KMS-11 (cell line): Measurements from ENCODE around the gene MYCN.
"Not testable (repeated sequence)": the region's sequence is repeated elsewhere in the genome, so short reads cannot be mapped to it uniquely, and the experiment has no call there.

Experiments used
- H2AFZ ChIP-seq: fragments of 200-600 bp; sonication (generic); 2 replicates; pipeline ENCODE4 v1.6.1; 2016; ENCODE audit warnings: antibody characterized with exemption, mixed run types, low read depth
- H3K27ac ChIP-seq: fragments of 200-600 bp; sonication (generic); 2 replicates; pipeline ENCODE4 v1.6.1; 2016; ENCODE audit warnings: mild to moderate bottlenecking, mixed run types
- H3K27me3 ChIP-seq: fragments of 200-600 bp; sonication (generic); 2 replicates; pipeline ENCODE4 v1.6.1; 2017; ENCODE audit warnings: mild to moderate bottlenecking, low read depth, mixed run types, moderate library complexity; ENCODE audit not compliant: insufficient read depth
- H3K36me3 ChIP-seq: fragments of 200-600 bp; sonication (generic); 2 replicates; pipeline ENCODE4 v1.6.1; 2017; ENCODE audit warnings: mild to moderate bottlenecking, mixed run types; ENCODE audit not compliant: insufficient read depth
- H3K4me1 ChIP-seq: fragments of 200-600 bp; sonication (generic); 2 replicates; pipeline ENCODE4 v1.6.1; 2016; ENCODE audit warnings: mild to moderate bottlenecking, low read depth, mixed run types; ENCODE audit not compliant: poor library complexity, severe bottlenecking
- H3K4me2 ChIP-seq: fragments of 200-600 bp; sonication (generic); 2 replicates; pipeline ENCODE4 v1.7.0; 2016; ENCODE audit warnings: mild to moderate bottlenecking, mixed run types
- H3K4me3 ChIP-seq: fragments of 200-600 bp; sonication (generic); IDR thresholded peaks from 2 replicates; pipeline ENCODE4 v1.6.1; 2017; ENCODE audit warnings: low read depth, low read length, mixed read lengths; ENCODE audit not compliant: insufficient read depth
- H3K79me2 ChIP-seq: fragments of 200-600 bp; sonication (generic); 2 replicates; pipeline ENCODE4 v1.6.1; 2016; ENCODE audit warnings: low read depth, mixed run types; ENCODE audit not compliant: insufficient read depth
- H3K9ac ChIP-seq: fragments of 200-600 bp; sonication (generic); 2 replicates; pipeline ENCODE4 v1.6.1; 2016; ENCODE audit warnings: mild to moderate bottlenecking, mixed run types
- H4K20me1 ChIP-seq: fragments of 200-600 bp; sonication (generic); 2 replicates; pipeline ENCODE4 v1.6.1; 2016; ENCODE audit warnings: mild to moderate bottlenecking, mixed run types; ENCODE audit not compliant: insufficient read depth
- TF ChIP-seq, protein P1 (sequence below): fragments of 200-600 bp; sonication (generic); conservative IDR thresholded peaks from 2 replicates; pipeline ENCODE4 v1.6.1; 2017; ENCODE audit warnings: low read depth, mild to moderate bottlenecking, antibody characterized with exemption, low read length, moderate library complexity, mixed read lengths

MYCN gene

DNA sequence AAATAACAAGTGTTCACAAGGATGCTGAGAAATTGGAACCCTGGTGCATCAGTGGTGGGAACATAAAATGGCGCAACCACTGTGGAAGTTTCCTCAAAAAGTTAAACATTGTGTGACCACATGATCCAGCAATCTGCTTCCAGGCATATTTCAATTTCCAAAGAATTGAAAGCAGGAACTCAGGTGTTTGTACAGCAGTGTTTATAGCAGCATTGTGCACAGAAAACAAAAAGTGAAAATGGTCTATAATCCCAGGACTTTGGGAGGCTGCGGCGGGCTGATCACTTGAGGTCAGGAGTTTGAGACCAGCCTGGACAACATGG lies 38.6 kb upstream of the MYCN start:
- TF ChIP-seq, protein P1, sequence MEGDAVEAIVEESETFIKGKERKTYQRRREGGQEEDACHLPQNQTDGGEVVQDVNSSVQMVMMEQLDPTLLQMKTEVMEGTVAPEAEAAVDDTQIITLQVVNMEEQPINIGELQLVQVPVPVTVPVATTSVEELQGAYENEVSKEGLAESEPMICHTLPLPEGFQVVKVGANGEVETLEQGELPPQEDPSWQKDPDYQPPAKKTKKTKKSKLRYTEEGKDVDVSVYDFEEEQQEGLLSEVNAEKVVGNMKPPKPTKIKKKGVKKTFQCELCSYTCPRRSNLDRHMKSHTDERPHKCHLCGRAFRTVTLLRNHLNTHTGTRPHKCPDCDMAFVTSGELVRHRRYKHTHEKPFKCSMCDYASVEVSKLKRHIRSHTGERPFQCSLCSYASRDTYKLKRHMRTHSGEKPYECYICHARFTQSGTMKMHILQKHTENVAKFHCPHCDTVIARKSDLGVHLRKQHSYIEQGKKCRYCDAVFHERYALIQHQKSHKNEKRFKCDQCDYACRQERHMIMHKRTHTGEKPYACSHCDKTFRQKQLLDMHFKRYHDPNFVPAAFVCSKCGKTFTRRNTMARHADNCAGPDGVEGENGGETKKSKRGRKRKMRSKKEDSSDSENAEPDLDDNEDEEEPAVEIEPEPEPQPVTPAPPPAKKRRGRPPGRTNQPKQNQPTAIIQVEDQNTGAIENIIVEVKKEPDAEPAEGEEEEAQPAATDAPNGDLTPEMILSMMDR, result no peak
- no peak overlapping the region for H3K4me2 ChIP-seq
- H3K36me3 ChIP-seq, result no peaks in the 10 kb centered on the region
- no peaks in the 10 kb centered on the region for H3K79me2 ChIP-seq
- H2AFZ ChIP-seq, result no peak overlapping the region
- no peaks in the 10 kb centered on the region for H3K27me3 ChIP-seq
- H3K27ac ChIP-seq, result no peak overlapping the region
- no peak overlapping the region for H3K9ac ChIP-seq
- no peaks in the 10 kb centered on the region for H4K20me1 ChIP-seq
- no peaks in the 10 kb centered on the region for H3K4me1 ChIP-seq
- H3K4me3 ChIP-seq, result no peak overlapping the region

DNA sequence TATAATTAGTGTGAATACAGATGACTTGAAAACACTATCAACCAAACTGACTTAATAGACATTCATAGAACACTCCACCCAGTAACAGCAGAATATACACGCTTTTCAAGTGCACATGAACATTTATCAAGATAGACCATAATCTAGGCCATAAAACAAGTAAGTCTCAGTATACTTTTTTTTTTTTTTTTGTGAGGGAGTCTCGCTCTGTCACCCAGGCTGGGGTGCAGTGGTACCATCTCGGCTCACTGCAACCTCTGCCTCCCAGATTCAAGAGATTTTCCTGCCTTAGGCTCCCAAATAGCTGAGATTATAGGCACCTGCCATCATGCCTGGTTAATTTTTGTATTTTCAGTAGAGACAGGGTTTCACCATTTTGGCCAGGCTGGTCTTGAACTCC lies 36.4 kb upstream of the MYCN start:
- H3K79me2 ChIP-seq, H3K9ac ChIP-seq, H2AFZ ChIP-seq, H3K4me2 ChIP-seq, H3K36me3 ChIP-seq, H4K20me1 ChIP-seq, H3K27me3 ChIP-seq, H3K27ac ChIP-seq, H3K4me3 ChIP-seq: not testable (repeated sequence)
- peaks cover 12% of the 10 kb centered on the region for H3K4me1 ChIP-seq

DNA sequence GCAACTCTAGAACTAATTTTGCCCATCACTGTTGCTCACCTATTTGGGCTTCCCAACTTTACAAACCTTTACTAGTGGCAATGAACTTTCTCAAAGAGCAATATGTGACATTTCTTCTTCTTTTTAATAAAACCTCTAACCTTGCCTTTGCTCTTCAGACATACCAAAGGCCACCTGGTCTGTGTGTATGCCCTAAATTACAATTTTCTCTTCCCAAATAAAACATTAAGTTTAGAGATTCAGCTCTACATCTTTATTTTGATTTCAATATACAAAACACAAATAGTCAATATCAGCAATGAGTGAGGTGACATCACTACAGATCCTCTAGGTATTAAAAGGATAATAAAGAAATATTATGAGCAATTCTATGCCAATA lies 35.1 kb upstream of the MYCN start:
- no peaks in the 10 kb centered on the region for H3K27me3 ChIP-seq
- no peak overlapping the region for H2AFZ ChIP-seq
- H4K20me1 ChIP-seq, result no peaks in the 10 kb centered on the region
- no peak overlapping the region for H3K27ac ChIP-seq
- no peaks in the 10 kb centered on the region for H3K79me2 ChIP-seq
- peaks cover 12% of the 10 kb centered on the region for H3K4me1 ChIP-seq
- H3K4me3 ChIP-seq, result no peak overlapping the region
- TF ChIP-seq, protein P1, result no peak
- H3K4me2 ChIP-seq, result no peak overlapping the region
- no peaks in the 10 kb centered on the region for H3K36me3 ChIP-seq
- no peak overlapping the region for H3K9ac ChIP-seq

DNA sequence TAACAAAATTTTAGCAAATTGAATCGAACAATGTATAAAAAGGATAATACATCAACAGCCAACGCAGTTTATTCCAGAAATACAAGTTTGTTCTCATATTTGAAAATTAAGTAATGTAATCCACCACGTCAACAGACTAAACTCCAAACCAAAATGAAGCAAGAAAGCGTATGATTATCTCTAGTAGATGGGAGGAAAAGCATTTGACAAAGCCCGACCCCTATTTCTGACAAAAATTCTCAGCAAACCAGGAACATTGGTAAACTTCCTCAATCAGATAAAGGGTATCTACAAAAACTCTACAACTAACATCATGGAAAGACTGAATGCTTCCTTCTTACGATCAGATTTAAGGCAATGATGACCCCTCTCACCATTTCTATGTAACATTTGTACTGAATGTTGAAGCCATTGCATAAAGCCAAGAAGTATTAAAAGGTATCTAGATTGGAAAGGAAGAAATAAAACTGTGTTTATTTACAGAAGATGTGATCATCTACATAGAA lies 34.3 kb upstream of the MYCN start:
- Histone ChIP-seq H3K4me3 (no peak overlapping the region), H2AFZ (no peak overlapping the region), H3K27me3 (no peaks in the 10 kb centered on the region), H3K79me2 (no peaks in the 10 kb centered on the region), H3K4me2 (no peak overlapping the region), H3K4me1 (peaks cover 12% of the 10 kb centered on the region), H3K27ac (no peak overlapping the region), H3K36me3 (no peaks in the 10 kb centered on the region), H4K20me1 (no peaks in the 10 kb centered on the region), H3K9ac (no peak overlapping the region)
- TF ChIP-seq, protein P1, result no peak

DNA sequence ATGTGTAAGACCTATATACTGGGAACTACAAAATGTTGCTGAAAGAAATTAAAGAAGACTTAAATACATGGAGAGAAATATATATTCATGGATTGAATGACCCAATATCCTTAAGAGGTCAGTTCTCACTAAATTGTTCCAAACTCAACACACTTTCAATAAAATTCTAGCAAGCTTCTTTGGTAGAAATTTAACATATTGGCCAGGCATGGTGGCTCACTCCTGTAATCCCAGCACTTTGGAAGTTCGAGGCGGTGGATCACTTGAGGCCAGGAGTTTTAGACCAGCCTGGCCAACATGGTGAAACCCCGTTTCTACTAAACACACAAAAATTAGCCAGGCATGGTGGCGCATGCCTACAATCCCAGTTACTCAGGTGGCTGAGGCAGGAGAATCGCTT lies 33.6 kb upstream of the MYCN start:
- Histone ChIP-seq H3K4me1 (peaks cover 17% of the 10 kb centered on the region), H3K79me2 (no peaks in the 10 kb centered on the region), H3K27me3 (no peaks in the 10 kb centered on the region), H4K20me1 (no peaks in the 10 kb centered on the region), H3K4me2 (no peak overlapping the region), H3K4me3 (no peak overlapping the region), H2AFZ (no peak overlapping the region), H3K9ac (no peak overlapping the region), H3K27ac (no peak overlapping the region), H3K36me3 (no peaks in the 10 kb centered on the region)
- TF ChIP-seq, protein P1, result no peak
